SK-N-SH (cell line): ENCODE data around the gene GDA.

Source experiments
- ELF1 ChIP-seq: IDR thresholded peaks from 2 replicates; pipeline ENCODE4 v1.4.0; 2012
- EP300 ChIP-seq, 2 experiments: IDR thresholded peaks; 2 replicates each; pipeline versions ENCODE4 v1.4.0 to v1.6.1; 2012; ENCODE audit warnings: borderline replicate concordance in 1 of 2, low read depth in 1 of 2, low read length in 1 of 2
- GATA2 ChIP-seq: sonication (generic); formaldehyde crosslinking; IDR thresholded peaks from 2 replicates; pipeline ENCODE4 v1.5.0; 2020; ENCODE audit warnings: mild to moderate bottlenecking, missing genetic modification reagents
- POLR2AphosphoS5 ChIP-seq: IDR thresholded peaks from 2 replicates; pipeline ENCODE4 v1.6.1; 2012; ENCODE audit warnings: low read depth, low read length
- RFX5 ChIP-seq: IDR thresholded peaks from 2 replicates; pipeline ENCODE4 v1.6.1; 2012; ENCODE audit warnings: mild to moderate bottlenecking, improper control_type of control experiment, low read length
- TAF1 ChIP-seq: IDR thresholded peaks from 2 replicates; pipeline ENCODE4 v1.6.1; 2012; ENCODE audit warnings: low read depth, mild to moderate bottlenecking, low read length, moderate library complexity, borderline replicate concordance
- TF ChIP-seq, protein P1 (sequence below): fragments of 200-600 bp; sonication (generic); IDR thresholded peaks from 2 replicates; pipeline ENCODE4 v1.6.1; 2017; ENCODE audit warnings: antibody characterized with exemption, mild to moderate bottlenecking, moderate library complexity
- TF ChIP-seq, protein P2 (sequence below): IDR thresholded peaks from 2 replicates; pipeline ENCODE4 v1.4.0; 2012; ENCODE audit warnings: low read depth, borderline replicate concordance
- TF ChIP-seq, protein P3 (sequence below): IDR thresholded peaks from 2 replicates; pipeline ENCODE4; 2012

DNA sequence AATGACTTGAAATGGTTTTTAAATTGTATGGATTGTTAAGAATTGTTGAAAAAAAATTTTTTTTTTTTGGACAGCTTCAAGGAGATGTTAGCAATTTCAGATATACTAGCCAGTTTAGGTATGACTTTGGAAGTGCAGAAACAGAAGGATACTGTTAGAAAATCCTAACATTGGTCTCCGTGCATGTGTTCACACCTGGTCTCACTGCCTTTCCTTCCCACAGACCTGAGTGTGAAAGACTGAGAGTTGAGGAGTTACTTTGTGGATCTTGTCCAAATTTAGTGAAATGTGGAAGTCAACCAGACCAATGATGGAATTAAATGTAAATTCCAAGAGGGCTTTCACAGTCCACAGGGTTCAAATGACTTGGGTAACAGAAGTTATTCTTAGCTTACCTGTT lies 102.3 kb downstream of the GDA start:
- TF ChIP-seq, protein P1, sequence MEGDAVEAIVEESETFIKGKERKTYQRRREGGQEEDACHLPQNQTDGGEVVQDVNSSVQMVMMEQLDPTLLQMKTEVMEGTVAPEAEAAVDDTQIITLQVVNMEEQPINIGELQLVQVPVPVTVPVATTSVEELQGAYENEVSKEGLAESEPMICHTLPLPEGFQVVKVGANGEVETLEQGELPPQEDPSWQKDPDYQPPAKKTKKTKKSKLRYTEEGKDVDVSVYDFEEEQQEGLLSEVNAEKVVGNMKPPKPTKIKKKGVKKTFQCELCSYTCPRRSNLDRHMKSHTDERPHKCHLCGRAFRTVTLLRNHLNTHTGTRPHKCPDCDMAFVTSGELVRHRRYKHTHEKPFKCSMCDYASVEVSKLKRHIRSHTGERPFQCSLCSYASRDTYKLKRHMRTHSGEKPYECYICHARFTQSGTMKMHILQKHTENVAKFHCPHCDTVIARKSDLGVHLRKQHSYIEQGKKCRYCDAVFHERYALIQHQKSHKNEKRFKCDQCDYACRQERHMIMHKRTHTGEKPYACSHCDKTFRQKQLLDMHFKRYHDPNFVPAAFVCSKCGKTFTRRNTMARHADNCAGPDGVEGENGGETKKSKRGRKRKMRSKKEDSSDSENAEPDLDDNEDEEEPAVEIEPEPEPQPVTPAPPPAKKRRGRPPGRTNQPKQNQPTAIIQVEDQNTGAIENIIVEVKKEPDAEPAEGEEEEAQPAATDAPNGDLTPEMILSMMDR = no peak
- no peak for TF ChIP-seq GATA2 (CRISPR knock-in tag)
- no peak for TF ChIP-seq TAF1
- TF ChIP-seq, protein P2, sequence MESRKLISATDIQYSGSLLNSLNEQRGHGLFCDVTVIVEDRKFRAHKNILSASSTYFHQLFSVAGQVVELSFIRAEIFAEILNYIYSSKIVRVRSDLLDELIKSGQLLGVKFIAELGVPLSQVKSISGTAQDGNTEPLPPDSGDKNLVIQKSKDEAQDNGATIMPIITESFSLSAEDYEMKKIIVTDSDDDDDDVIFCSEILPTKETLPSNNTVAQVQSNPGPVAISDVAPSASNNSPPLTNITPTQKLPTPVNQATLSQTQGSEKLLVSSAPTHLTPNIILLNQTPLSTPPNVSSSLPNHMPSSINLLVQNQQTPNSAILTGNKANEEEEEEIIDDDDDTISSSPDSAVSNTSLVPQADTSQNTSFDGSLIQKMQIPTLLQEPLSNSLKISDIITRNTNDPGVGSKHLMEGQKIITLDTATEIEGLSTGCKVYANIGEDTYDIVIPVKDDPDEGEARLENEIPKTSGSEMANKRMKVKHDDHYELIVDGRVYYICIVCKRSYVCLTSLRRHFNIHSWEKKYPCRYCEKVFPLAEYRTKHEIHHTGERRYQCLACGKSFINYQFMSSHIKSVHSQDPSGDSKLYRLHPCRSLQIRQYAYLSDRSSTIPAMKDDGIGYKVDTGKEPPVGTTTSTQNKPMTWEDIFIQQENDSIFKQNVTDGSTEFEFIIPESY = no peak
- no peak for TF ChIP-seq EP300 (IDR thresholded peaks at IDR 0.05; ENCODE audit: borderline replicate concordance in 1 of 2, low read depth in 1 of 2, low read length in 1 of 2)
- TF ChIP-seq POLR2AphosphoS5 = no peak
- TF ChIP-seq RFX5 = no peak
- TF ChIP-seq, protein P3, sequence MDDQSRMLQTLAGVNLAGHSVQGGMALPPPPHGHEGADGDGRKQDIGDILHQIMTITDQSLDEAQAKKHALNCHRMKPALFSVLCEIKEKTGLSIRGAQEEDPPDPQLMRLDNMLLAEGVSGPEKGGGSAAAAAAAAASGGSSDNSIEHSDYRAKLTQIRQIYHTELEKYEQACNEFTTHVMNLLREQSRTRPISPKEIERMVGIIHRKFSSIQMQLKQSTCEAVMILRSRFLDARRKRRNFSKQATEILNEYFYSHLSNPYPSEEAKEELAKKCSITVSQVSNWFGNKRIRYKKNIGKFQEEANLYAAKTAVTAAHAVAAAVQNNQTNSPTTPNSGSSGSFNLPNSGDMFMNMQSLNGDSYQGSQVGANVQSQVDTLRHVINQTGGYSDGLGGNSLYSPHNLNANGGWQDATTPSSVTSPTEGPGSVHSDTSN = no peak
- TF ChIP-seq ELF1 = no peak
